GM19463 (cell line): Measurements from ENCODE around the gene CAMK1G.
A peak's percentile ranks its signal among the peaks of the same experiment; 100 is the strongest.

Source experiments
- ATAC-seq: cut with Tn5 transposase; IDR thresholded peaks from one replicate; pipeline ENCODE4 v1.9.1; 2021; ENCODE audit warnings: mild to moderate bottlenecking, moderate library complexity; ENCODE audit not compliant: unreplicated experiment

The CAMK1G gene

DNA sequence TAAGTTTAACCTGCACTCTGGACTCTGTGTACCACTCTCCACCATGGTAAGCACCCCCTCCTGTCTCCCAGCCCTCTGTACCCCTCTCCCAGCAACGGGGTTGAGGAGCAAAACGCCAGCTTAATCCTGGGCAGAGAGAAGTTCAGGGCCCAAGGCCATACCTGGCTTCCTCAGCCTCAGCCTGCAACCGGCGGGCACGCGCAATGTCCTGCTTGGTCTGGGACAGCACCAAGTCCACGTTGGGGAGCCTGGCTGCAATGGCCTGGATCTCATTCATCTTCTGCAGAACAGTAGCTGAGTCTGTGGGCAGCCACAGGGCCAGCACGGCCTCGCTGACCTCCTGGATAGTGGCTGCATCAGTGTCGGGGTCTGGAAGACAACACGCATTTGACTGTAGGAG, 34.8 kb downstream of the CAMK1G start:
- ATAC-seq = no peak

GRCh38 chr1:209618756-209619420, 35.4 kb downstream of the CAMK1G start:
- ATAC-seq = no peak

GRCh38 chr1:209619696-209620486, 36.4 kb downstream of the CAMK1G start:
- no peak for ATAC-seq

DNA sequence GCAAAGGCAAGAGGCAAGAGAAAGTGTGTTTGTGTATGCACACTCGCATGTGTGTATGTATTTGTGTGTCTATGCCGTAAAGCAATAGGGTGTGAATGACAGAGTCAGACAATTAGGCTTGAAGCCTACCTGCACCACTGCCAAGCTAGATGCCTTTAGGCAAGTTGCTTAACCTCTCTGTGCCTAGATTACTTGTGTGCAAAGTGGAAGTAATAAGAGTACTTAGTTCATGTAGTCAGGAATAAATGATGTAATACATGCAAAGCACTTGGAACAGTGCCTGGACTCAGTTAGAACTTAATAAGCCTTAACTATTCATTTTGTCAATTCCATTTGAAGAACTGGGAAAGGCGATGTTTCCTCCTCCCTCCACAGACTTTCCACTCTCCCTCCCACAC, 37.0 kb downstream of the CAMK1G start:
- no peak for ATAC-seq

GRCh38 chr1:209621286-209621685, 37.8 kb downstream of the CAMK1G start:
- ATAC-seq = no peak

DNA sequence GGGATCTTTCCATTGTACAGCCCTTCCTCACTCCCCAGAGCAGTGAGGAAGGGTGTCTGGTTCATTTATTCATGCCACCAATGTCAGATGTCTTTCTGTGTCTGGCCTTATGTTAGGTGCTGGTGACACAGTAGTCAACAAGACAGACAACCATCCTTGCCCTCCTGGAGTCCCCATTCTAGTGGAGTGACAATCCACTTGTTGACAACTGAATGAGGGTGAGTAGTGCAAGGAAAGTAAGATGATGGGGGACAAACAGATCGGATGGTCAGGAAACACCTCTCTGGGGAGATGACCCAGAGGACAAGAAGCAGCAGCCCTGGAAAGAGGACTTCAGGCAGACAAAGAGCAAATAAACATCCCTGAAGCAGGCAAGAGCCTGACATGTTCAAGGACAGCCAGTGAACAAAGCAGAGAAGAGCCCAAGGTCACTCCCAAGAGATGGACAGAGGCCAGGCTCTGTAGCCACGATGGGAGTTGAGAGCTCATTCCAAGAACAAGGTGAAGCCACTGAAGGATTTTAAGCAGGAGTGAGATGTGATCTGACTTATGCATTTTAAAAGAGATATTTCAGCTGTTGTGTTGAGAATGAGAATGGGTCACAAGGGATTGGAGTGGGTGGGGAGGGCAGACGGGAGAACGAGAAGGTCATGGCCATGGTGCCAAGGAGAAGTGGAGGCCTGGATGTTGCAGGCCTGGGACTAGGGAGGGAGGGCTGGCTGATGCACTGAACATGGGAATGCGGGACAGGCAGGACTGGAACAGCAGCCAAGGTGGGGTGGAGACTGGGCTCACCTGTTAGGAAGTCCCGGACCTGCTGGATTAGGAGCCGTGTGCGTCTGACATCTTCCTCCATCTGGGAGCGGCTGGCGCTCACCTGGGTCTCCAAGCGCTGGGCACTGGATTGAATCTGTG, 38.5 kb downstream of the CAMK1G start:
- ATAC-seq = no peak

DNA sequence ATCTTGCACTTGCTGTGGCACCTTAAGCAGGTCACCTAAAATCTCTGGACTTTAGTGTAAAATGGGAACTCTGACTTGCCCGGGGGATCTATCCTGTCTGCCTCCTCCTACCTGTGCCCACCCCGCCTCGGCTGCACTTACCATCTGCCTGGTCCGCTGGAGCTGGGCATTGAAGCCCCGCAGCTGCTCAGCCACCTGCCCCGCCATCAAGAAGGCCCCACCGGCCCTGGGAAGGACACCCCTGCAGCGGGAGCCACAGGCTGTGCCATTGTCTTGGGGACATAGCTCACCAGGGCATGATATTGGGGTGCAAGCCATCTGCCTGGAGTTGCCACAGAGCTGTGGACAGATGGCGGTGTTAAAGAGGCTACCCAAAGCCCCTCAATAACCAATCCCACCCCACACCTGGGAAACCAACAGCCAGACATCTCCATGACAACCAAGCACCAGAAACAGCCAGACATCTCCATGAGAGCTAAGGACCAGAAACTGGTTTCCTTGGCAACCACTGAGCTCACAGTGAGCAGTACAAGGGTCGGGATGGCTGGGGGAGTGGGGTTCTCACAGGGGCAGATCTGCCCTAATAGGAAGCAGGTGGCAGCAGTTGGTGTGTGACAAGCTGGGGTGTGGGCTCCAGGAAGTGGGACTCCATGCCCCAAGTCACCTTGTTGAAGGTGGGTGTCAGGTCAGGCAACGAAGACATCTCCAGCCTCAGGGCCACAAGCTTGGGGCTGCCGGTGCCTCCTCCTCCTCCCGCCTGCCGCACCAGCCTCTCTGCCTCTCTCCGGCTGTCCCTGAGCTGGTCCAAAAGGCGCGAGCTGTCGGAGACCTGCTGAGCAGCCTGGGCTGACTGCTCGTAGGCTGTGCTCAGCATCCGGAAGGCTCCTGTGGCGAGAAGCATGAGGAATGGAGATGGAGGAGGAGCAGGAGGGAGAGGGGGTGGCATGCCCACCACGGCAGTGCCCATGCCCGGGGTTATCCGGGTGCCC, 39.6 kb downstream of the CAMK1G start:
- no peak for ATAC-seq

DNA sequence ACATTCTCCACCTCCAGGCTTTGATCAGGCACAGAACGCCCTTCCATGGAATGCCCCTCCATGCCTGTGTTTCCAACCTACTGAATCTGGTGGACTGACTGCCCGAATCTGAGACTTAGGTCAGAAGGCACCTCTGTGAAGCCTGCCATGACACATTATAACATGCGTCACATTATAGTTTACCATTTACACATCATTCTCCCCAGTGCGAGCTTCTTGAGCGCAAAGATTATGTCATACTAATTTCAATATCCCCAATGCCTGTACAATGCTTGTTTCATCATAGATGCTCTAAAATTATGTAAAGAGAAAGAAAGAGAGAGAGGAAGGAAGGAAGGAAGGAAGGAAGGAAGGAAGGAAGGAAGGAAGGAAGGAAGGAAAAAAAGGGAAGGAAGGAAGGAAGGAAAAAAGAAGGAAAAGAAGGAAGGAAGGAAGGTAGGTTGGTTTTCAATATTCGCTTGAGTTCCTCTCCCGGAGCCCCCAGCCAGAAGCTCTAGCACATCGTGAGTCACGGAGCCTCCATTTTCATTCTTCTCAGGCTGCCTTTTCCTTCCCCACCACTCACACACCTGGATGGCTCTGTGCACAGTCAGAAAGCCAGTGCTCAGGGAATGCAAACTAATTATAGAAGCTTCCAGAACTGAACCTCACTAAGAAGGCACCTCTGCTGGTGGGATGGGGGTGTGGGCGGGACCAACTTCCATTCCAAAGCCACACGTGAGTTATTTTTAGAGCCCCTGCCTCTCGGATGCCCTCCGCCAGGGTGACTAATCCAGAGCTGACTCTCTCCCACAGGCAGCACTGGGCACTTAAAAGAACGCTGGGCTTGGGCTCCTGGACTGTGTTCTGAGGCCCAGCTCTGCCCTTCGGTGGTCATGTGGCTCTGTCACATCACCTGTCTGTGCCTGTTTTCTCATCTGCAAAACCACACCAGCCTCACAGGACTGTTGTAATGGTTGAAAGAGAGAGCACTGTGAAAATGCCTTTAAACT, 41.3 kb downstream of the CAMK1G start:
- ATAC-seq = no peak

GRCh38 chr1:209625791-209626285, 42.3 kb downstream of the CAMK1G start:
- ATAC-seq = no peak

GRCh38 chr1:209626346-209627026, 43.0 kb downstream of the CAMK1G start:
- no peak for ATAC-seq

GRCh38 chr1:209627027-209627731, 43.7 kb downstream of the CAMK1G start:
- peak; percentile 14 for ATAC-seq

DNA sequence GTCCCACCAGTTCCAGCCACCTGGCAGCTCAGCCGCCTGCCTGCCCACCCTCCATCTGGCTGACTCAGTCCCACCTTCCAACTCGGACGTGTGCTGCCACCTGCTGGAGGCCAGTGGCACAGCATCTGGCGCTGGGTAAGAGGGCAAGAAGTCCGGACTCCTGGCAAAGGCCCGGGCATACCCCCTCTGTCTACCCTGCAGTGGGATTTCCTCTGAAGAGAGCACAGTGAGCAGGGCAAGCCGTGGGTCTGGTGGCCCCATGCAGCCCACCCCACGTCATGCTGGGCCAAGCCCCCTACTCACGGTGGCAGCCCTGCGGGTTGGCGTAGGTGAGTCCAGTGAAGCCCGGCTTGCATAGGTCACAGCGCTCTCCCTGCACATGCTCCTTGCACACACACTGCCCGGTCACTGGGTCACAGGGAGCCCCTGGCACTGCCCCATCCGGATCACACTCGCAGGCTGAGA, 44.2 kb downstream of the CAMK1G start:
- peak; percentile 91 for ATAC-seq

DNA sequence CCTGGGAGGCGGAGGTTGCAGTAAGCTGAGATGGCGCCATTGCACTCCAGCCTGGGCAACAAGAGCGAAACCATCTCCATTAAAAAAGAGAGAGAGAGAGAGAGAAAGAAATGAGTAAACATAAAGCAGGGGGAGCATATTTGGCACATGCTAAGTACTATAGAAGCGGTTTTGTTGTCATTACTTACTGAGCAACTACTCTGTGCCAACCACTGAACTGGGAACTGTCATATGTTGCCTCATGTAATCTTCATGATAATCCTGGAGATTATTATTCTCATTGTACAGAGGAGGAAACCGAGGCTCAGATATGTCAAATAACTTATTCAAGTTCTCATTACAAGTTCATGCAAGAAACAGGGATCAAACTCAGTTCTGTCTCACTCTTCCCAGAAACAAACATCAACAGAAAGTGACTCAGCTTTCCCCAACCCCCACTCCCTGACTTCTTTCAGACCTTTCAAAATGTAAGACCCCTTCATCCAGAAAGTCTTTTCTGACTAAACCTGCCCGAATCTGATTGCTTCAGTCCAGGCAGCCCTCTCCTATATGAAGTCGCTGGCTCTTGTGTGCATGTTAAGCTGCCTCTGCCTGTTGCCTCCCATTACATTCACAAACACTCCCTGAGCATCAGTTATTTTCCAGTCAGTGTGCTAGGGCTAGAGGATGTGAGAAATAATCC, 45.2 kb downstream of the CAMK1G start:
- no peak for ATAC-seq

GRCh38 chr1:209629621-209630382, 46.3 kb downstream of the CAMK1G start:
- no peak for ATAC-seq

DNA sequence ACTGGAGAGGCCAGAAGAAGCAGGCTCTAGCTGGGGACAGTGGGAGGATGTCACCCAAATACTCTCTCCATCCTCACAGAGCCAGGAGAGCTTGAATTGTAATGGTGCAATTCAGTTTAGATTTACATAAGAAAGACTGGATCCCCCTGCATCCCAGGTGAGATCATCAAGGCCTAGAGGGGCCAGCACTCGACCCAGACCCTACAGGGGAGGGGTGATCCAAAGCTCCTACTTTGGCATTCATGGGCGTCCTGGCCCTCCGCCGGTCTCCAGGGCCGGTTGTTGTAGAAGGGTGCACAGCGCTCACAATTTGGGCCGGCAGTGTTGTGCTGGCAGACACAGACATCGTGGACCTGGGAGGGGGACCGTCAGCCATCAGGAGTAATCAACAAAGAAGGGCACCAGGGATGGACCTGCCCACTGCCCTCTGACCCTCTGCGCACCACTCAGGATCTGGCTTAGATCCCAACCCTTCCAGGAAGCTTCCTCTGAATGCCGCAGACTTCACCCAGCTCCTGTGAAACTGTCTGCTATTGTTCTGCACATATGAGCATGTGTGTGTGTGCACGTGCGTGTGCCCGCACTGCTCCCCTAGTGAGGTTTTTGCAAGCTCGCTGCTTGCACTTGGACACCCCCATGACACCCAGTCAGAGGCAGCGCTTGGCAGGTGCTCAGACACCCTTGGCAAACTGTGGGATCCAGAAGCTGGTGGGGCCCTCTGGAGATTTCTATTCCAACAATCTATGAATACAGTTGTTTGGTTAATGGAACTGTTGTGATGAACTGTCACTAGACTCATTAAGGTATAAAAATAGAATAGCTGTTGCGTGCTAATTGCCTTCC, 47.1 kb downstream of the CAMK1G start:
- no peak for ATAC-seq
